Left colon (tissue), 2 donors: Measurements from ENCODE around the gene RHO. TPM values are rescaled to one million over a fixed set of nuclear protein-coding genes. Genes with fewer than 3 reads are reported as not detected.

ENCODE experiments used
- total RNA-seq, 2 donors: library from RNA; stranded (reverse); fragmentation: NEBNext Ultra II Directional; extraction: Animal tissue kit (Norgen Biotek cat#: 25700); gene quantifications; one replicate each; pipeline ENCODE4 v1.2.1, GENCODE V29; 2021
- donor health status: DM: no; HTN: no; CAD: no.
- donor health status: DM: yes; HTN: yes; CAD: no.

The RHO gene
- total RNA-seq, 2 donors from 2014 or later: not detected

Other genes with a start within 250 kb of the RHO start
- 10 to 100 TPM; 42.3 to 44.2 TPM for gene HMCES, start 249.8 kb upstream of the RHO start, total RNA-seq
- gene EFCAB12, start 100.0 kb upstream of the RHO start, total RNA-seq: under 1 TPM; 0.56 to 0.58 TPM
- gene MBD4, start 88.7 kb upstream of the RHO start, total RNA-seq: 10 to 100 TPM; 21.8 to 23.6 TPM
- gene IFT122, start 88.4 kb upstream of the RHO start, total RNA-seq: 10 to 100 TPM; 18.8 to 21.6 TPM
- gene H1-8, start 14.5 kb downstream of the RHO start, total RNA-seq: not detected
- 10 to 100 TPM; 16.5 to 38.8 TPM for gene PLXND1, start 78.0 kb downstream of the RHO start, total RNA-seq